Activated naive CD8-positive, alpha-beta T cell treated with anti-CD3 and anti-CD28 coated beads, Interleukin-2, amount 10 ng/mL, durations not matched to agents 7 days and 5 days (primary cell): ENCODE measurements around the gene LIPF. TPM values are rescaled to one million over a fixed set of nuclear protein-coding genes. Genes with fewer than 3 reads are reported as not detected.
"Not testable (repeated sequence)": the region's sequence is repeated elsewhere in the genome, so short reads cannot be mapped to it uniquely, and the experiment has no call there.

ENCODE experiments used
- ATAC-seq: fragments of 150-1000 bp; cut with Tn5 transposase; one replicate; pipeline ENCODE4 v1.10.0; 2021; ENCODE audit warnings: low read depth, moderate library complexity
- POLR2A ChIA-PET: fragments of 350-600 bp; sonication (Branson Sonifier 250); formaldehyde crosslinking; loops from one replicate; lab custom pipeline; 2021; ENCODE audit warnings: antibody characterized with exemption; lab: Charles Lee
- DNase-seq: peaks from one replicate; pipeline ENCODE4 v3.0.0; 2021
- H3K27ac Mint-ChIP-seq: one replicate; pipeline ENCODE4 v1.8.0; 2022; ENCODE audit warnings: mild to moderate bottlenecking, mixed read lengths
- H3K27me3 Mint-ChIP-seq: one replicate; pipeline ENCODE4 v1.8.0; 2022; ENCODE audit warnings: mild to moderate bottlenecking, moderate library complexity, mixed read lengths
- H3K36me3 Mint-ChIP-seq: one replicate; pipeline ENCODE4 v1.8.0; 2021; ENCODE audit warnings: mild to moderate bottlenecking, mixed read lengths
- H3K4me1 Mint-ChIP-seq: one replicate; pipeline ENCODE4 v1.8.0; 2021; ENCODE audit warnings: mixed read lengths
- H3K4me3 Mint-ChIP-seq: one replicate; pipeline ENCODE4 v1.8.0; 2022; ENCODE audit warnings: mild to moderate bottlenecking, moderate library complexity, mixed read lengths
- H3K9me3 Mint-ChIP-seq: one replicate; pipeline ENCODE4 v1.8.0; 2021; ENCODE audit warnings: mixed read lengths
- total RNA-seq, 2 experiments: library from RNA; stranded (reverse); gene quantifications; one replicate each; pipeline ENCODE4 v1.2.3, GENCODE V29; 2021

Gene LIPF
- total RNA-seq, 2 experiments from 2014 or later: not detected

DNA sequence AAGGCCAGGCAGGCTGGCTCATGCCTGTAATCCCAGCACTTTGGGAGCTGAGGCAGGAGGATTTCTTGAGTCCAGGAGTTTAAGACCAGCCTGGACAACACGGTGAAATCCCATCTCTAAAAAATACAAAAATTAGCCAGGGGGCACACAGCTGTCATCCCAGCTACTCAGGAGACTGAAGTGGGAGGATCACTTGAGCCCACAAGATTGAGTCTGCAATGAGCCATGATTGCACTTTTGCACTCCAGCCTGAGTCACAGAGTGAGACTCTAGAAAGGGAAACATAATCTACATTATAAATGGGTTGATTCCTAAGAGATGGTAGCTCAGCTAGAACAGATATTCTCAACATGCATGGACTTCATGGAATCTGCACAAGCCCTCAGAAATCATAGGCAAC lies 6.3 kb upstream of the LIPF start:
- H3K27me3 Mint-ChIP-seq: peaks cover 9% of the 10 kb centered on the region
- H3K4me3 Mint-ChIP-seq: no peak overlapping the region
- H3K9me3 Mint-ChIP-seq: no peaks in the 10 kb centered on the region
- no peak for DNase-seq
- no peaks in the 10 kb centered on the region for H3K36me3 Mint-ChIP-seq
- H3K4me1 Mint-ChIP-seq: no peaks in the 10 kb centered on the region
- POLR2A ChIA-PET: no interaction called here
- no peak for ATAC-seq
- H3K27ac Mint-ChIP-seq: no peak overlapping the region

DNA sequence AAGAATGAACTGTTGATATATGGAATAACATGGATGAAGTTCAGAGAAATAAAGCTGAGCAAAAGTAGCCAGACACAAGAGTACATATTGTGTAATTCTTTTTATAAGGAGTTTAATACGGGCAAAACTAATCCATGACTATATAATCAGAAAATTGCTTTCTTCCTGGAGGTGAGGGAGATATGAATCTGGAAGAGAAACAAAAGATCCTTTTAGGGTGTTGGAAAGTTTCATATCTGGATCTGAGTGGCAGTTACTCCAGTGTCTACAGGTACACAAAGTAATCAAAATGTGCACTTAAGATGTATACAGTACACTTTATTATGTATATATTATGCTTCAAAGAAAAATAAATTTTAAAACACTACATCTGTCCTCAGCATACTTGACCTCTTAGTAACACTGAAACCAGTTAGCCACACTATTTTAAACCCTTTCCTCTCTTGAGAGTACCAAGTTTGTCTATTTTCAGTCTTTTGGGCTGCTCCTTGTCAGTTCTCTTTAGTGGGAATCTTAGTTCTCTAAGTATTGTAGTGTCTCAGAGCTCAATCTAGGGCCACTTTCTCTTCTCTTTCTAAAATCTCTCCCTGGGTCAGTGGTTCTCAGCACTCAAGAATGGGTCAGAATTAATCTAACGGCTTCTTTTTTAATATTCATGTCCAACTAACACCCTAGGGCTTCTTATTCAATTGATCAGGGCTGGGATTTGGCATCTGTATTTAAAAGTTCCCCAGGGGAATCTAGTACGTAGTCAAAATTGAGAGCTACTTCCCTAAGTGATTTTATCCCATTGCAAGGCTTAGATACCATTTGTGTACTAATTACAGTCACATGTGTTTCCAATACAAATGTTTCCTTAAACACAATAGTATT lies 4.3 kb upstream of the LIPF start:
- H3K27ac Mint-ChIP-seq: no peak overlapping the region

DNA sequence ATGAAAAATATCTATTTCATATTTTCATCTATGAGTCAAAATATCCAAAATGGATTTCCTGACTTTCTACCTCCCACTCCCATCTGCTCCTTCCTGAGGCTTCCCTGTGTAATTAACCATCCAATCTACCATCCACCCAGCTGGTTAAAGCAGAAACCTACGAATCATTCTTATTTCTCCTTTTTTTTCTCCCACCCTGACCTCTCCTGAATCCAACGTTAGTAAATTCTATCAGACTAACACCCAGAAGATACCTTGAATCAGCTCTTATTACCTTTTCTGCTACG lies 3.7 kb upstream of the LIPF start:
- DNase-seq: no peak
- ATAC-seq: no peak
- Mint-ChIP-seq H3K36me3 (no peaks in the 10 kb centered on the region), H3K27me3 (peaks cover 4% of the 10 kb centered on the region), H3K27ac (no peak overlapping the region), H3K9me3 (no peaks in the 10 kb centered on the region), H3K4me1 (no peaks in the 10 kb centered on the region), H3K4me3 (no peak overlapping the region)
- POLR2A ChIA-PET: no interaction called here

More for the DNA sequence above, 4.3 kb upstream of the LIPF start:
- Mint-ChIP-seq H3K36me3 (no peaks in the 10 kb centered on the region), H3K4me1 (no peaks in the 10 kb centered on the region), H3K9me3 (no peaks in the 10 kb centered on the region), H3K27me3 (peaks cover 6% of the 10 kb centered on the region), H3K4me3 (no peak overlapping the region)
- DNase-seq: no peak
- POLR2A ChIA-PET: no interaction called here
- no peak for ATAC-seq

DNA sequence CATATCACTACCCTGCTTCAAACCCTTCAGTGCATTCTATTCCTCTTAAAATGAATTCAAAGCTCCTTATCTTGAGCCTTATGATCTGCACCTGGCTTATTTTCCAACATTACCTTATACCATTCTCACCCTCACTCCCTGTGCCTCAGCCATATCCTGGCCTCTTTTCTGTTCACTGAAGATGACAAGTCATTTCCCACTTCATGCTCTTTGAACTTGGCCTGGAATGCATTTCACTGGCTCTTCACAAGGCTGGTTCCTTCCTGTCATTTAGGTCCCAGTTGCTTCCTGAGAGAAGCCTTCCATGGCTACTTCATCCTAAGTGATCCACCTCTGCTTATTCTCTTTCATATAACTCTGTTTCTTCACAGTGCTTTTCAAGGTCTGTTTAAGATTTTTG lies 3.2 kb upstream of the LIPF start:
- Mint-ChIP-seq H3K4me3 (no peak overlapping the region), H3K4me1 (no peaks in the 10 kb centered on the region), H3K36me3 (no peaks in the 10 kb centered on the region), H3K9me3 (no peaks in the 10 kb centered on the region), H3K27ac (no peak overlapping the region), H3K27me3 (peaks cover 4% of the 10 kb centered on the region)
- DNase-seq: no peak
- POLR2A ChIA-PET: no interaction called here
- ATAC-seq: no peak

DNA sequence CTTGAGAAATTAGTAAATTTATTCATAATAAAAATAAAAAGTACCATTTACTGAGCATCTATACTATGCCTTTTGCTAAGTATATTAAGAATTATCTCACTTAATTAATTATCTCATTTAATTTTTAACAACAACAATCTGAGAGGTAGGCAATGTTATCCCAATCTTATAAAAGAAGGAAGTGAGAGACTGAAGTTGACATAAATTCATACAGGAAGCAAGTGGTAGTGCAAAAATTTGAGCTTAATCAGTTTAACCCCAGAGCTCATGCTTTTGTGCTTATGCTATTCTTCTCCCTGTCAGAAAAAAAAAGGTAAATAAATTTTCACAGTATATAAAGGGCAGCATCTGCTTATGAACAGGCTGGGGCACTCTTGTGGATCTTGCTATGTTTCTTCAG lies 2.7 kb upstream of the LIPF start:
- POLR2A ChIA-PET: no interaction called here
- H3K4me1 Mint-ChIP-seq: no peaks in the 10 kb centered on the region
- no peak overlapping the region for H3K4me3 Mint-ChIP-seq
- H3K36me3 Mint-ChIP-seq: no peaks in the 10 kb centered on the region
- DNase-seq: no peak
- H3K27me3 Mint-ChIP-seq: peaks cover 6% of the 10 kb centered on the region
- H3K27ac Mint-ChIP-seq: no peak overlapping the region
- no peak for ATAC-seq
- no peaks in the 10 kb centered on the region for H3K9me3 Mint-ChIP-seq

DNA sequence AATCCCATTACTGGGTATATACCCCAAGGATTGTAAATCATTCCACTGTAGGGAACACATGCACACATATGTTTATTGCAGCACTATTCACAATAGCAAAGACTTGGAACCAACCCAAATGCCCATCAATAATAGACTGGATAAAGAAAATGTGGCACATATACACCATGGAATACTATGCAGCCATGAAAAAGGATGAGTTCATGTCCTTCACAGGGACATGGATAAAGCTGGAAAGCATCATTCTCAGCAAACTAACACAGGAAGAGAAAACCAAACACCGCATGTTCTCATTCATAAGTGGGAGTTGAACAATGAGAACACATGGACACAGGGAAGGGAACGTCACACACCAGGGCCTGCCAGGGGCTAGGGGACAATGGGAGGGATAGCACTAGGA lies 1.1 kb upstream of the LIPF start:
- POLR2A ChIA-PET, DNase-seq, H3K4me3 Mint-ChIP-seq, H3K27me3 Mint-ChIP-seq, H3K9me3 Mint-ChIP-seq, H3K27ac Mint-ChIP-seq, ATAC-seq, H3K4me1 Mint-ChIP-seq, H3K36me3 Mint-ChIP-seq: not testable (repeated sequence)

DNA sequence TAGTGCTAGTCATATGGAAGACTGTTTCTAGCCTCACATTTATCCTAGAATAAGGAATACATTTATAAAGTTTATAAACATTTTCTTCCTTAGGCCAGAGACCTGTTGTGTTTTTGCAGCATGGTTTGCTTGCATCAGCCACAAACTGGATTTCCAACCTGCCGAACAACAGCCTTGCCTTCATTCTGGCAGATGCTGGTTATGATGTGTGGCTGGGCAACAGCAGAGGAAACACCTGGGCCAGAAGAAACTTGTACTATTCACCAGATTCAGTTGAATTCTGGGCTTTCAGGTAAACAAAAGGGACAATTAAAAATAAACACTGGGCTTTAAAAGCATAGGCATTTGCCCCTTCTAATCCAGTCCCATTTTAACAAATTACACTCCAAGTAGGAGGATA lies 4.2 kb downstream of the LIPF start:
- ATAC-seq: no peak
- peaks cover 6% of the 10 kb centered on the region for H3K4me1 Mint-ChIP-seq
- DNase-seq: no peak
- no peaks in the 10 kb centered on the region for H3K36me3 Mint-ChIP-seq
- POLR2A ChIA-PET: no interaction called here
- H3K27me3 Mint-ChIP-seq: peaks cover 5% of the 10 kb centered on the region
- no peak overlapping the region for H3K4me3 Mint-ChIP-seq
- H3K9me3 Mint-ChIP-seq: no peaks in the 10 kb centered on the region
- no peak overlapping the region for H3K27ac Mint-ChIP-seq

DNA sequence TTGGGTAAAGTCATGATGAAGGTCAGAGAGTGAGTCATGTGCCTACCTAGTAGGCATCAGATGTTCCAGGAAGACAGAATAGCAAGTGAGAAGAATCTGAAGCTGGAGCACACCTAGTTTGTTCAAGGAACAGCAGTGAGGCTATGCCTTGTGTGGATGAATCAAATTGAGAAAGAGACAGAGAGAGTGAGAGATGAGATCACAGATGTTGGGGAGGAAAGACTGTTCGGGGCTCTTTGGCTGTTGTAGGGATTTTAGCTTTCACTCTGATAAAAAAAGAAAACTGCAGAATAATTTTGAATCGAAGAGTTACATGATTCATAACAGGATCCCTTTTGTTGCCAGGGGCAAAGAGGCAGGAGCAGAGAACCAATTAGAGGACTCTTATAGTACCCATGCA lies 6.3 kb downstream of the LIPF start:
- Mint-ChIP-seq H3K4me3 (no peak overlapping the region), H3K4me1 (peaks cover 6% of the 10 kb centered on the region), H3K36me3 (no peaks in the 10 kb centered on the region), H3K27ac (no peak overlapping the region), H3K27me3 (peaks cover 9% of the 10 kb centered on the region), H3K9me3 (no peaks in the 10 kb centered on the region)
- POLR2A ChIA-PET: no interaction called here
- ATAC-seq (peak; percentile 54), DNase-seq (no peak)

DNA sequence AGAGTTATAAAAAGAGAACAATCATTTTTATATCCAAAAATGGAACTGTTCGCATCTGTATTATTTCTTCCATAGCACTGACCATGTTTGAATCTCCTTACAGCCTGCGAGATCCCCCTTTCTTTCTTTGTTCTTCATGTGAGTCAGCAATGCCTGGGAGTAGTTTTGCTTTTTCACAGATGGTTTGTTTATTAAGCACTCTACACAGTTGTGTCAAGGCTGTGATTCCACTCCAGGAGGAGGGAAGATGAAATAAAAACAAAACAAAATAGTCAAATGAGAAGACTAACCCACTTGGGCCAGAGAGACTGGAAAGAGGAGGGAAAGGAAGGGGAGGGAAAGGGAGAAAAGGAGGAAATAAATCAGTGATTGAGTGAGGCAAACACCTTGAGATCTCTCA lies 7.8 kb downstream of the LIPF start:
- ATAC-seq (no peak), DNase-seq (no peak)
- peaks cover 7% of the 10 kb centered on the region for H3K27me3 Mint-ChIP-seq
- POLR2A ChIA-PET: no interaction called here
- no peak overlapping the region for H3K27ac Mint-ChIP-seq
- no peaks in the 10 kb centered on the region for H3K9me3 Mint-ChIP-seq
- no peak overlapping the region for H3K4me3 Mint-ChIP-seq
- H3K36me3 Mint-ChIP-seq: no peaks in the 10 kb centered on the region
- H3K4me1 Mint-ChIP-seq: peaks cover 6% of the 10 kb centered on the region

DNA sequence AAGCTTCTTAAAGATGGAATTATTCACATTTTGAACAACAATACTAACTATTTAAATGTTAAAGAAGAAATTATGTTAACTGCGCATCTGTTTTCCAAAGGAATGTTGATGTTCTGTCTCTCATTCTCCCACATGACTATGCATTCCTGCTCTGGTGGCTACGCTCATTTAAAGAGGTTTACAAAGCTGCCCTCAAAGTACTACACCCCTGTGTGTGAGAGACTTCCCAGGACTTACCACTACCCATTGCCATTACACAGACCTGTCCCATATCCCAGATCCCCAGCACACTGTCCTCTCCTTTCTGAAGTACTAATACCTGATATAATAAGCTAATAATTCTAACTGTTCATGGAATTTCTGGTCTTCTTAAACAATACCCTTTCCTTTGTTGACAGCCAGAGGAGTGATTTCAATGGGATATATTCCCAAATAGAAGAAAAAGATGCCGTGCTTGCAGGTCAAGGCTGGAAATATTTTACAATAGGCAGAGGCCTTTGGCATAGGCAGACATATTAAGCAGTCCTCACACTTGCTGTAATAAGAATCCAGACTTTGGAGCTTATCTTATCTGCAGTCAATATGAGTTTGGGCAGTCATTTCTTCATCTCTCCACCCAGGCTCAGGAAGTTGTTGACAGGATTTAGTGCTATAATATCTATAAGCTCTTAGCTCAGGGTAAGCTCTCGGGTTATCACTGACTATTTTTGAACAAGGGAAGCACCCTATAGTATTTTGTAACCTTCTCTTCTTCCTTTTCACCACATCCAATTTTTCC lies 12.2 kb downstream of the LIPF start:
- POLR2A ChIA-PET: no interaction called here
- Mint-ChIP-seq H3K9me3 (no peaks in the 10 kb centered on the region), H3K36me3 (no peaks in the 10 kb centered on the region), H3K4me3 (no peak overlapping the region), H3K27me3 (peaks cover 9% of the 10 kb centered on the region), H3K27ac (no peak overlapping the region), H3K4me1 (no peaks in the 10 kb centered on the region)
- ATAC-seq (no peak), DNase-seq (no peak)

DNA sequence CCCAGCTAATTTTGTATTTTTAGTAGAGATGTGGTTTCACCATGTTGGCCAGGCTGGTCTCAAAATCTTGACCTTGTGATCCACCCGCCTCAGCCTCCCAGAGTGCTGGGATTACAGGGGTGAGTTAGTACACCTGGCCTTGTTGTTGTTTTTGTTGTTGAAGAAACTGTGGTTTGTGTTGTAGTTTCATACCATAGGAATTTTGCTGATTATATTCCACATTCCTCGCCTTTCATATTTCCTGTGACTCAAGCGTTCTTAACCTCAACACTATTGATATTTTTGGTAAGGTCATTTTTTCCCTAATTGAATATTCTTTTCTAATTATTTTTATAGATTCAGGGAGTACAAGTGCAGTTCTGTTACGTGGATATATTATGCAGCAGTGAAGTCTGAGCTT lies 16.7 kb downstream of the LIPF start:
- ATAC-seq (no peak), DNase-seq (no peak)
- H3K36me3 Mint-ChIP-seq: no peaks in the 10 kb centered on the region
- H3K27me3 Mint-ChIP-seq: peaks cover 20% of the 10 kb centered on the region
- H3K4me1 Mint-ChIP-seq: no peaks in the 10 kb centered on the region
- no peak overlapping the region for H3K27ac Mint-ChIP-seq
- H3K9me3 Mint-ChIP-seq: no peaks in the 10 kb centered on the region
- H3K4me3 Mint-ChIP-seq: no peak overlapping the region
- POLR2A ChIA-PET: no interaction called here

DNA sequence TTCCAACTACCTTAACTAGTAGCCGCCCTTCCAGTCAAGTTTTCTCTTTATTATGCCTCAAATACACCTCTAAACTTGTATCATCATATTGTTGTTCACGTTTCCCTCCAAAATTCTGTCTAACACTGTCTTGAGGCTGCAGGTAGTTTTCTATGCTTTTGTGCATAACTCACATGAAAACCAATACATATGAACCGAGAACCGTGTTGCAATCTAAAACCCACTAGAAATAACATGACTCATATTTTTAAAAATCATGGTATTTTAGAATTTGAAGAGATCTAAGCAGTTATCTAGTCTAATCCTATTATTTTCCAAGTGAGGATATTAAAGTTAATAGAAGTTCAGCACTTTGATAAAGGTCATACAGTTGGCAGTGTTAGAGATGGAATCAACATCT lies 18.2 kb downstream of the LIPF start:
- H3K27ac Mint-ChIP-seq: no peak overlapping the region
- no peaks in the 10 kb centered on the region for H3K9me3 Mint-ChIP-seq
- no peaks in the 10 kb centered on the region for H3K4me1 Mint-ChIP-seq
- no peak overlapping the region for H3K4me3 Mint-ChIP-seq
- DNase-seq (no peak), ATAC-seq (no peak)
- no peaks in the 10 kb centered on the region for H3K36me3 Mint-ChIP-seq
- POLR2A ChIA-PET: no interaction called here
- peaks cover 23% of the 10 kb centered on the region for H3K27me3 Mint-ChIP-seq

DNA sequence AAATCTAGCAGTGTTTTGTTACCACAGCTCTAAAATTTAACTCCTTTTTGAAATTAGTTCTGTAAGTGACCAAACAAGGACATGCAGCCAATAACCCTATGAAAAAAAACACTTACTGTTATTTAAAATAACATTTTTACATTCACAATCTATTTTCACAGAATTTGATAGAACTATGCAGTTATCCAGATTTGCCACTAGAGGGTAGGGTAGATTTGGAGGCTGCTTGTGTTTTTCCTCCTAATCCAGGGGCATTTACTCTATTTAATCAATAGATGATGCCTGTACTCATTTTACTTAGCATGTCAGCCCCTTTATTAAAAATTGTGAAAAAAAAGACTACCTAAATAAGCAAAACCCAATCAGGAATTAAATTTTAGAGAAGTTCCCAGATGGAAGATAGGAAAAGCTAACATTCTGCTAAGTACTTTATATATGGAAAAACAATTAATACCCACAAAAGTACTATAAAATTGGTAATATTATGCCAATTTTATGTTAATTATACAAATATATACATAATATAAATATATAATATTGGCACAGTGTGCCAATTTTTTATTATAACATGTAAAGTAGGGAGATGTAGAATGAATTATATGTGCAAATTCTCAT lies 23.7 kb downstream of the LIPF start:
- ATAC-seq: no peak
- POLR2A ChIA-PET: no interaction called here

DNA sequence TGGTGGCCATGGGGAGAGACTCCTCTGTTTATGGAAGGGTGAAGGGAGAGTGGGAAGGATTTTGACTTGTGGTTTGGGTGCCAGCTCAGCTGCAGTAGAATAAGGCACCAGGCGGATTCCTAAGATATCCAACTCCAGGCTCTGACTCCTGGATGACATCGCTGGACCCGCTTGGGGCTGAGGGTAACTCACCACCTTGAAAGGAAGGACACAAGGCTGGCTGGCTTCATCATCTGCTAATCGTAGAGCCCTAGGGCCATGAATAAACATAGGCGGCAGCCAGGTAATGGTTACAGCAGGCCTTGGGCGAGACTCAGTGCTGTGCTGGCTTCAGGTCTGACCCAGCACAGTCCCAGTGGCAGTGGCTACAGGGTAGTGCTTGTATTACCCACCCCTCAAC lies 25.1 kb downstream of the LIPF start:
- POLR2A ChIA-PET: no interaction called here
- Mint-ChIP-seq H3K27ac (no peak overlapping the region), H3K27me3 (peaks cover 28% of the 10 kb centered on the region), H3K4me3 (no peak overlapping the region), H3K36me3 (no peaks in the 10 kb centered on the region), H3K4me1 (no peaks in the 10 kb centered on the region), H3K9me3 (no peaks in the 10 kb centered on the region)
- DNase-seq (no peak), ATAC-seq (no peak)

More for the DNA sequence above, 23.7 kb downstream of the LIPF start:
- Mint-ChIP-seq H3K4me1 (no peaks in the 10 kb centered on the region), H3K9me3 (no peaks in the 10 kb centered on the region), H3K4me3 (no peak overlapping the region), H3K27ac (no peak overlapping the region), H3K27me3 (peaks cover 27% of the 10 kb centered on the region), H3K36me3 (no peaks in the 10 kb centered on the region)
- DNase-seq: no peak
